Tibial nerve (tissue), 4 donors: Measurements from ENCODE around the gene CCDC9B. TPM values are rescaled to one million over a fixed set of nuclear protein-coding genes. Genes with fewer than 3 reads are reported as not detected.

Experiments
- DNase-seq, 2 donors: peaks; one replicate each; pipeline ENCODE4 v3.0.0-alpha.2; 2019; ENCODE audit warnings: low spot score in 2 of 2
- H3K27ac ChIP-seq, 4 donors: fragments of 200-600 bp; sonication (generic) in 3 of 4; one replicate each; pipeline ENCODE4 v1.5.1; 2017 to 2019; ENCODE audit warnings: mild to moderate bottlenecking in 1 of 4
- H3K27me3 ChIP-seq, 2 donors: fragments of 200-600 bp; sonication (generic) in 1 of 2; one replicate each; pipeline versions ENCODE4 v1.5.1 to v1.6.0; 2017 to 2019
- H3K36me3 ChIP-seq, 3 donors: fragments of 200-600 bp; sonication (generic); one replicate each; pipeline ENCODE4 v1.5.1; 2018 to 2019
- H3K4me1 ChIP-seq, 4 donors: fragments of 200-600 bp; sonication (generic) in 3 of 4; one replicate each; pipeline ENCODE4 v1.5.1; 2017 to 2019
- H3K4me3 ChIP-seq, 4 donors: fragments of 200-600 bp; sonication (generic) in 3 of 4; one replicate each; pipeline ENCODE4 v1.5.1; 2017 to 2019; ENCODE audit warnings: mild to moderate bottlenecking in 1 of 4, moderate library complexity in 1 of 4
- H3K9me3 ChIP-seq, 4 donors: fragments of 200-600 bp; sonication (generic) in 3 of 4; one replicate each; pipeline ENCODE4 v1.5.1; 2017 to 2019
- CTCF ChIP-seq, 5 experiments: fragments of 200-600 bp in 3 of 5; fragments of 450-650 bp in 2 of 5; sonication (generic) in 3 of 5; IDR thresholded peaks; one replicate each; pipeline ENCODE4 v1.5.1; 2016 to 2019; ENCODE audit warnings: antibody characterized with exemption in 5 of 5, mild to moderate bottlenecking in 3 of 5, moderate library complexity in 2 of 5
- EP300 ChIP-seq, 2 donors: sonication (generic); formaldehyde crosslinking; IDR thresholded peaks; one replicate each; pipeline ENCODE4 v1.6.1; 2017; ENCODE audit warnings: antibody characterized with exemption in 2 of 2, mild to moderate bottlenecking in 1 of 2
- POLR2A ChIP-seq, 2 donors: fragments of 450-650 bp; IDR thresholded peaks; one replicate each; pipeline ENCODE4 v1.6.1; 2017; ENCODE audit warnings: antibody characterized with exemption in 2 of 2, mild to moderate bottlenecking in 2 of 2, moderate library complexity in 2 of 2
- WGBS, 2 donors: methylation state at CpG; one replicate each; pipeline ENCODE4 v1.1.5; 2018; 5-methylcytosine and 5-hydroxymethylcytosine counted together
- total RNA-seq, 4 donors: library from RNA; depleted of rRNA; stranded (reverse); fragments of >200 nt; gene quantifications; one replicate each; pipeline ENCODE4 v1.1.0, GENCODE V29; 2016

The CCDC9B gene
- total RNA-seq, 4 donors from 2014 or later: 19.3 to 22.8 (median 21.2) TPM

GRCh38 chr15:40382580-40383456, 42.1 kb upstream of the CCDC9B start, which contains the start of gene KNSTRN:
Gene KNSTRN, plus strand, starts transcription at chr15:40382721. Its CDS starts 115 bp downstream, at chr15:40382836.
- peaks cover 0 to 21% (median 0%) of the 10 kb centered on the region in 3 donors for H3K36me3 ChIP-seq
- H3K27ac ChIP-seq: peak within 1 kb of the TSS in 2 of 4 donors; percentile 58 to 60
- 5% methylated on average over 47 to 51 of the region's 57 CpGs for WGBS, 2 donors
- no peak for TF ChIP-seq CTCF (IDR thresholded peaks at IDR 0.05)
- peak in 1 of 2 donors; percentile 13 for TF ChIP-seq POLR2A (IDR thresholded peaks at IDR 0.05)
- peak in 1 of 2 donors; percentile 42 for TF ChIP-seq EP300 (IDR thresholded peaks at IDR 0.05)
- H3K4me3 ChIP-seq: peak within 1 kb of the TSS; percentile 62 to 89 (median 86)
- peaks cover 0 to 34% (median 5%) of the 10 kb centered on the region in 4 donors for H3K4me1 ChIP-seq
- H3K9me3 ChIP-seq: no peaks in the 10 kb centered on the region
- peak; percentile 79 to 88 for DNase-seq
- H3K27me3 ChIP-seq: no peaks in the 10 kb centered on the region

GRCh38 chr15:40381818-40382529, 41.2 kb upstream of the CCDC9B start:
- 93 to 96% methylated on average over 11 of the region's 11 CpGs for WGBS, 2 donors
- H3K9me3 ChIP-seq: no peaks in the 10 kb centered on the region
- DNase-seq: no peak
- H3K27ac ChIP-seq: no peak overlapping the region
- H3K4me1 ChIP-seq: peaks cover 0 to 34% (median 5%) of the 10 kb centered on the region in 4 donors
- no peak overlapping the region for H3K4me3 ChIP-seq
- no peaks in the 10 kb centered on the region for H3K27me3 ChIP-seq
- TF ChIP-seq CTCF (IDR thresholded peaks at IDR 0.05) (no peak), EP300 (IDR thresholded peaks at IDR 0.05) (no peak), POLR2A (IDR thresholded peaks at IDR 0.05) (no peak)
- peaks cover 0 to 12% (median 0%) of the 10 kb centered on the region in 3 donors for H3K36me3 ChIP-seq

- 96% methylated on average over 10 of the region's 10 CpGs for WGBS, 2 donors
- H3K4me1 ChIP-seq: peaks cover 0 to 34% (median 5%) of the 10 kb centered on the region in 4 donors
- no peak overlapping the region for H3K4me3 ChIP-seq
- H3K27ac ChIP-seq: peak overlapping the region in 2 of 4 donors; percentile 8 to 55
- H3K36me3 ChIP-seq: no peaks in the 10 kb centered on the region
- no peaks in the 10 kb centered on the region for H3K9me3 ChIP-seq
- TF ChIP-seq CTCF (IDR thresholded peaks at IDR 0.05): no peak
- TF ChIP-seq EP300 (IDR thresholded peaks at IDR 0.05): no peak
- TF ChIP-seq POLR2A (IDR thresholded peaks at IDR 0.05): no peak
- DNase-seq: no peak
- H3K27me3 ChIP-seq: no peaks in the 10 kb centered on the region
Observed at GRCh38 chr15:40380636-40381035, 39.9 kb upstream of the CCDC9B start.

GRCh38 chr15:40379853-40380252, 39.1 kb upstream of the CCDC9B start:
- H3K4me3 ChIP-seq: no peak overlapping the region
- peak; percentile 35 to 68 for DNase-seq
- peaks cover 0 to 34% (median 5%) of the 10 kb centered on the region in 4 donors for H3K4me1 ChIP-seq
- H3K27me3 ChIP-seq: no peaks in the 10 kb centered on the region
- no peaks in the 10 kb centered on the region for H3K36me3 ChIP-seq
- 3 to 8% methylated on average over 4 of the region's 4 CpGs for WGBS, 2 donors
- no peaks in the 10 kb centered on the region for H3K9me3 ChIP-seq
- H3K27ac ChIP-seq: peak overlapping the region in 2 of 4 donors; percentile 8 to 55
- TF ChIP-seq POLR2A (IDR thresholded peaks at IDR 0.05) (no peak), CTCF (IDR thresholded peaks at IDR 0.05) (no peak), EP300 (IDR thresholded peaks at IDR 0.05) (peak in 1 of 2 donors; percentile 64)
